Measurements from ENCODE around the gene SCMH1. TPM values are rescaled to one million over a fixed set of nuclear protein-coding genes. Genes with fewer than 3 reads are reported as not detected.

Gene SCMH1
- total RNA-seq, 1 experiment from 2014 or later = 39.5 TPM

DNA sequence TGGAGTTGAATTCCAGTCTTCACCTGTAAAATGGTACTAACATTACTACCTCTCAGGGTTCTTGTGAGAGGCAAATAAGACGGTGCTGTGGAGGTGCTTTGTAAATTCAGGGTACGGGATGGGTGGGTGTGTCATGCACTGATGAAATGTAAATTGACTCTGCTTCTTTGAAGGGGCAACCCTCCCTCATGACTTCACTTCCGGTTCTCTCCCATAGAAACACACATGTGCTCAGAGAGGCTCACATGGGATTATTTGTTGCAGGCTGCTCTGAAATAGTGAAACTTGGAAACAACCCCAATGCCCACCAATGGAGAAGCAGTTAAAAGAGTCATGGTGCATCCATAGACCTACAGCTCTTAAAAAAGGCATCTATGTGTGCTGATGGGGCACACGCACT, 44.9 kb upstream of the SCMH1 start:
- H3K9me2 ChIP-seq (ENCODE audit: insufficient read depth) = no peaks in the 10 kb centered on the region
- H3F3A ChIP-seq (ENCODE audit: insufficient read depth, low read depth) = no peaks in the 10 kb centered on the region
- ChIA-PET CTCF (no interaction called here), POLR2A (ENCODE audit: unreplicated experiment) (no interaction called here)
- H4K20me1 ChIP-seq (ENCODE audit: insufficient read depth) = no peaks in the 10 kb centered on the region
- no TSS peak for BruUV-seq (replicated peaks)
- H3K9me3 ChIP-seq (ENCODE audit: insufficient read depth, low read depth) = no peaks in the 10 kb centered on the region
- H3K79me2 ChIP-seq (ENCODE audit: low read depth) = no peaks in the 10 kb centered on the region
- TF ChIP-seq EZH2 (IDR thresholded peaks at IDR 0.05; ENCODE audit: low read depth) = no peak
- TF ChIP-seq, protein P1, sequence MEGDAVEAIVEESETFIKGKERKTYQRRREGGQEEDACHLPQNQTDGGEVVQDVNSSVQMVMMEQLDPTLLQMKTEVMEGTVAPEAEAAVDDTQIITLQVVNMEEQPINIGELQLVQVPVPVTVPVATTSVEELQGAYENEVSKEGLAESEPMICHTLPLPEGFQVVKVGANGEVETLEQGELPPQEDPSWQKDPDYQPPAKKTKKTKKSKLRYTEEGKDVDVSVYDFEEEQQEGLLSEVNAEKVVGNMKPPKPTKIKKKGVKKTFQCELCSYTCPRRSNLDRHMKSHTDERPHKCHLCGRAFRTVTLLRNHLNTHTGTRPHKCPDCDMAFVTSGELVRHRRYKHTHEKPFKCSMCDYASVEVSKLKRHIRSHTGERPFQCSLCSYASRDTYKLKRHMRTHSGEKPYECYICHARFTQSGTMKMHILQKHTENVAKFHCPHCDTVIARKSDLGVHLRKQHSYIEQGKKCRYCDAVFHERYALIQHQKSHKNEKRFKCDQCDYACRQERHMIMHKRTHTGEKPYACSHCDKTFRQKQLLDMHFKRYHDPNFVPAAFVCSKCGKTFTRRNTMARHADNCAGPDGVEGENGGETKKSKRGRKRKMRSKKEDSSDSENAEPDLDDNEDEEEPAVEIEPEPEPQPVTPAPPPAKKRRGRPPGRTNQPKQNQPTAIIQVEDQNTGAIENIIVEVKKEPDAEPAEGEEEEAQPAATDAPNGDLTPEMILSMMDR (conservative IDR thresholded peaks at IDR 0.05) = no peak
- H3K4me1 ChIP-seq (replicated peaks; ENCODE audit: insufficient read depth) = no peaks in the 10 kb centered on the region
- H3K27me3 ChIP-seq (ENCODE audit: insufficient read depth, low read depth) = peaks cover 22% of the 10 kb centered on the region
- intact Hi-C loops (cut with micrococcal nuclease; ENCODE audit: unreplicated experiment) = no loop called here
- no peak overlapping the region for H3K27ac ChIP-seq
- no peak overlapping the region for H3K4me3 ChIP-seq
- DNase-seq = no peak
- H2AFZ ChIP-seq = no peak overlapping the region
- no peaks in the 10 kb centered on the region for H3K36me3 ChIP-seq (ENCODE audit: low read depth)
- no peak overlapping the region for H3K4me2 ChIP-seq

DNA sequence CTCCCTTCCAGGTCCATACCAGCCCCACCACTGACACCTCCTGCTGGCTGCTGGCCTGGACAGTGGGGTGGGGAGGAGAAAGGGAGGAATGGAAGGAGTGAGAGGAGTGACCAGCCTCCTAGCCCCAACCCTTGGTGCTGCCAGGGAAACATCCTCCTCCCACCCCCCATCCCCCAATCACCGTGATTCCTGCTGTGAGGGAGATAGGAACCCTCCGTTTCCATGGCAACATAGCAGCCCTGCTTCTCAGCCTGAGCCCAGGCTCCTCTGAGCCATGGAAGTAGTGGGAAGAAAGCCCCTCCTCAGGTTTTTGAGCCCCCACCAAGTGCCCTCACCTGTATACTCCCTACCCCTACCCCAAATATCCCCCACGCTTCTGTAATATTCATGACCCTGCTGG, 44.4 kb upstream of the SCMH1 start:
- H3K9me3 ChIP-seq (ENCODE audit: insufficient read depth, low read depth) = no peaks in the 10 kb centered on the region
- ChIA-PET CTCF (no interaction called here), POLR2A (ENCODE audit: unreplicated experiment) (no interaction called here)
- no peak overlapping the region for H2AFZ ChIP-seq
- no TSS peak for BruUV-seq (replicated peaks)
- H3K36me3 ChIP-seq (ENCODE audit: low read depth) = no peaks in the 10 kb centered on the region
- no peaks in the 10 kb centered on the region for H4K20me1 ChIP-seq (ENCODE audit: insufficient read depth)
- no peak overlapping the region for H3K27ac ChIP-seq
- DNase-seq = no peak
- no peak for TF ChIP-seq EZH2 (IDR thresholded peaks at IDR 0.05; ENCODE audit: low read depth)
- TF ChIP-seq, protein P1 (conservative IDR thresholded peaks at IDR 0.05) = no peak
- H3K9me2 ChIP-seq (ENCODE audit: insufficient read depth) = no peaks in the 10 kb centered on the region
- no peaks in the 10 kb centered on the region for H3F3A ChIP-seq (ENCODE audit: insufficient read depth, low read depth)
- H3K4me3 ChIP-seq = no peak overlapping the region
- intact Hi-C loops (cut with micrococcal nuclease; ENCODE audit: unreplicated experiment) = no loop called here
- no peaks in the 10 kb centered on the region; the same call in 1 of the 2 replicates for H3K4me1 ChIP-seq (replicated peaks; ENCODE audit: insufficient read depth)
- H3K79me2 ChIP-seq (ENCODE audit: low read depth) = no peaks in the 10 kb centered on the region
- H3K4me2 ChIP-seq = no peak overlapping the region
- H3K27me3 ChIP-seq (ENCODE audit: insufficient read depth, low read depth) = peaks cover 22% of the 10 kb centered on the region

GRCh38 chr1:41285818-41286217, 43.7 kb upstream of the SCMH1 start:
- TF ChIP-seq, protein P1 (conservative IDR thresholded peaks at IDR 0.05) = no peak
- no peak for TF ChIP-seq EZH2 (IDR thresholded peaks at IDR 0.05; ENCODE audit: low read depth)
- no peak overlapping the region for H3K4me2 ChIP-seq
- no peaks in the 10 kb centered on the region for H3K36me3 ChIP-seq (ENCODE audit: low read depth)
- H3K9me3 ChIP-seq (ENCODE audit: insufficient read depth, low read depth) = no peaks in the 10 kb centered on the region
- no peaks in the 10 kb centered on the region; the same call in 1 of the 2 replicates for H3K4me1 ChIP-seq (replicated peaks; ENCODE audit: insufficient read depth)
- no TSS peak for BruUV-seq (replicated peaks)
- CTCF ChIA-PET = no interaction called here
- H3K4me3 ChIP-seq = no peak overlapping the region
- no peak overlapping the region for H2AFZ ChIP-seq
- no peaks in the 10 kb centered on the region for H3F3A ChIP-seq (ENCODE audit: insufficient read depth, low read depth)
- H3K9me2 ChIP-seq (ENCODE audit: insufficient read depth) = no peaks in the 10 kb centered on the region
- H3K79me2 ChIP-seq (ENCODE audit: low read depth) = no peaks in the 10 kb centered on the region
- H4K20me1 ChIP-seq (ENCODE audit: insufficient read depth) = no peaks in the 10 kb centered on the region
- intact Hi-C loops (cut with micrococcal nuclease; ENCODE audit: unreplicated experiment) = no loop called here
- no peak for DNase-seq
- peaks cover 22% of the 10 kb centered on the region for H3K27me3 ChIP-seq (ENCODE audit: insufficient read depth, low read depth)
- no peak overlapping the region for H3K27ac ChIP-seq
- POLR2A ChIA-PET (ENCODE audit: unreplicated experiment) = interaction anchor here (0.6 kb wide), 1 partner anchor 12 kb away, joined by 3 read pairs; no protein-coding TSS in a partner anchor
